ENCODE results near the gene SPDYE4. TPM values are rescaled to one million over a fixed set of nuclear protein-coding genes. Genes with fewer than 3 reads are reported as not detected.

The SPDYE4 gene
- total and polyA plus RNA-seq, 9 donors, result not detected

DNA sequence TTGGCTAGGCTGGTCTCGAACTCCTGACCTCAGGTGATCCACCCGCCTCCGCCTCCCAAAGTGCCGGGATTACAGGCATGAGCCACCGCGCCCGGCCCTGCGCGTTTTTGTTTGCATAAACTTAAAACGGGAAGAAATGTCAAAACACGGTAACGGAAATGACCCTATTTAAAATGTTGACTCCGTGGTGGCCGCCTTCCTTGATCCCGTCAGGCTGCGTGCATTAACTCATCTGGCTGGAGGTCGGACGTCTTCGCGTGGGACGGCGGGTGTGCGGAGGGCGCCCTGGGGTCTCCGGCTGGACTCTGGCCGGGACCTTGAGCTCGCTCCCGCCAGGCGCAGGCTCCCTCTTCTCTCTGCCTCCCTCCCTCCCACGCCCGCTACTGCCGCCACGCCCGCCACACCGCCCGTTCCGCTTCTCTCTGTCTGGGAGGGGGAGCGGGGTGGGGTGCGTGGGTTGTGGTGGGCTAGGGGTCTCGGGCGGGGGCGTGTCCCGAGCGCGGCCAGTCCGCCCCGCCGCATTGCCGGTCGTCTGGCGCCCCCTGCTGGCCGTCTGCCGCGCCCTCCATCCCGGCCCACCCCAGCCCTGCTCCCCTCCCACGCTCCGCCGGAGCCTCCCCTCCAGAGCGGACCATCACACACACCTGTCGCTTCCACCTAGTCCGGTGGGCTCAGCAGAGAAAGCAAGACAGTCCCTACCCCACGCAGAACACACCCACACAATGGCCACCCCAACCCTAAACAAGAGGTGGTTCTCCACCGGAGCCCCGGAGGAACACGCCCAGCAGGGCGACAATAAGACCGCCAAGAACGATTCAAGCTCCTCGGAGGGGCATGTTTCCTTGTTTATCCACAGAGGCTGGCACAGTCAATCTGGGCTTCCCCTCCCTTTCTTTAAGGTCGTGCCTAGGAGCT is 12.5 kb downstream of the SPDYE4 start:
- whole genome bisulfite sequencing, 3 donors, result 1 to 2% (median 1%) methylated on average over 42 to 70 of the region's 70 CpGs
- H3K27ac ChIP-seq, result no peak overlapping the region
- no peaks in the 10 kb centered on the region for H3K27me3 ChIP-seq
- intact Hi-C loops (cut with DNase I), result loop anchor here (2.0 to 10.0 kb wide), 6 partner anchors 111 to 335 kb away; partner anchors contain the start of gene MYH10 (in 1 of the 4)
- TF ChIP-seq, protein P1, sequence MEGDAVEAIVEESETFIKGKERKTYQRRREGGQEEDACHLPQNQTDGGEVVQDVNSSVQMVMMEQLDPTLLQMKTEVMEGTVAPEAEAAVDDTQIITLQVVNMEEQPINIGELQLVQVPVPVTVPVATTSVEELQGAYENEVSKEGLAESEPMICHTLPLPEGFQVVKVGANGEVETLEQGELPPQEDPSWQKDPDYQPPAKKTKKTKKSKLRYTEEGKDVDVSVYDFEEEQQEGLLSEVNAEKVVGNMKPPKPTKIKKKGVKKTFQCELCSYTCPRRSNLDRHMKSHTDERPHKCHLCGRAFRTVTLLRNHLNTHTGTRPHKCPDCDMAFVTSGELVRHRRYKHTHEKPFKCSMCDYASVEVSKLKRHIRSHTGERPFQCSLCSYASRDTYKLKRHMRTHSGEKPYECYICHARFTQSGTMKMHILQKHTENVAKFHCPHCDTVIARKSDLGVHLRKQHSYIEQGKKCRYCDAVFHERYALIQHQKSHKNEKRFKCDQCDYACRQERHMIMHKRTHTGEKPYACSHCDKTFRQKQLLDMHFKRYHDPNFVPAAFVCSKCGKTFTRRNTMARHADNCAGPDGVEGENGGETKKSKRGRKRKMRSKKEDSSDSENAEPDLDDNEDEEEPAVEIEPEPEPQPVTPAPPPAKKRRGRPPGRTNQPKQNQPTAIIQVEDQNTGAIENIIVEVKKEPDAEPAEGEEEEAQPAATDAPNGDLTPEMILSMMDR (IDR thresholded peaks at IDR 0.05), result peak; percentile 82 to 88 (median 83)
- TF ChIP-seq POLR2A (IDR thresholded peaks at IDR 0.05), result no peak
- no peak for TF ChIP-seq EP300 (IDR thresholded peaks at IDR 0.05)
- DNase-seq, result peak; percentile 72 to 87 (median 84)
- H3K4me3 ChIP-seq, result peak overlapping the region; percentile 47
- no peaks in the 10 kb centered on the region for H3K36me3 ChIP-seq
- no peaks in the 10 kb centered on the region for H3K4me1 ChIP-seq (ENCODE audit: insufficient read depth)
- no peaks in the 10 kb centered on the region for H3K9me3 ChIP-seq

- no peaks in the 10 kb centered on the region for H3K36me3 ChIP-seq
- WGBS, 3 donors, result 64 to 73% (median 66%) methylated on average over 15 of the region's 15 CpGs
- H3K27me3 ChIP-seq, result no peaks in the 10 kb centered on the region
- intact Hi-C loops (cut with DNase I), result loop anchor here in 3 of 4 donors (2.0 to 10.0 kb wide), 4 partner anchors 109 to 333 kb away; partner anchors contain the start of gene MYH10 (in 1 of the 3)
- H3K9me3 ChIP-seq, result no peaks in the 10 kb centered on the region
- no peak overlapping the region for H3K27ac ChIP-seq
- DNase-seq, result no peak
- no peak for TF ChIP-seq EP300 (IDR thresholded peaks at IDR 0.05)
- TF ChIP-seq POLR2A (IDR thresholded peaks at IDR 0.05), result no peak
- TF ChIP-seq, protein P1 (IDR thresholded peaks at IDR 0.05), result no peak
- no peak overlapping the region for H3K4me3 ChIP-seq
- H3K4me1 ChIP-seq (ENCODE audit: insufficient read depth), result no peaks in the 10 kb centered on the region
These were observed 14.1 kb downstream of the SPDYE4 start for GRCh38 chr17:8744086-8744785.

DNA sequence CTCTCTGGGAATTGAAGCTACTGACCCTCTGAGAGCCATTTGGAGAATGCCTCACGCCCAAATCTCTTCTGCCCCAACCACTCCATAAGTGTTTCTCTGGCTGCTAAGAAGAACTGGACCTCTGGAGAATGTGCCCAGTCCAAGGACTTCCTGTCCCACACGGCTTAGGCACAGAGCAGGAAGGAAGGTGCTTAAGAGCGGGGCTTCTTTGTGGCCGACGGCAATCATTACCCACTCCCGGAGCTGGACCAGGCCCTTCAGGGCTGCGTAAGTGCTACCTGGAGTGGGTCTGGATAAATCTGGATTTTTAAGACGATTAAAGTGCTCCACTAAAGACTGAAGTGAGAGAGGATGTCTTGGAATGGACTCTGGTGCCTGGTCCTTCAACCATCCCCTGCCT is 15.5 kb downstream of the SPDYE4 start:
- no peaks in the 10 kb centered on the region for H3K9me3 ChIP-seq
- H3K36me3 ChIP-seq, result no peaks in the 10 kb centered on the region
- H3K27ac ChIP-seq, result no peak overlapping the region
- intact Hi-C loops (cut with DNase I), result loop anchor here in 3 of 4 donors (5.0 to 10.0 kb wide), 3 partner anchors 108 to 326 kb away; partner anchors contain the start of gene MYH10 (in 1 of the 3)
- WGBS, 3 donors, result 83 to 86% (median 83%) methylated on average over 8 of the region's 8 CpGs
- no peaks in the 10 kb centered on the region for H3K4me1 ChIP-seq (ENCODE audit: insufficient read depth)
- H3K27me3 ChIP-seq, result no peaks in the 10 kb centered on the region
- DNase-seq, result no peak
- no peak overlapping the region for H3K4me3 ChIP-seq
- TF ChIP-seq, protein P1 (IDR thresholded peaks at IDR 0.05), result no peak
- no peak for TF ChIP-seq POLR2A (IDR thresholded peaks at IDR 0.05)

- Histone ChIP-seq H3K36me3 (no peaks in the 10 kb centered on the region), H3K9me3 (no peaks in the 10 kb centered on the region), H3K4me1 (ENCODE audit: insufficient read depth) (no peaks in the 10 kb centered on the region), H3K27ac (no peak overlapping the region), H3K27me3 (no peaks in the 10 kb centered on the region), H3K4me3 (no peak overlapping the region)
- intact Hi-C loops (cut with DNase I), result loop anchor here in 3 of 4 donors (5.0 to 10.0 kb wide), 3 partner anchors 107 to 325 kb away; partner anchors contain the start of gene MYH10 (in 1 of the 3)
- 92 to 95% (median 93%) methylated on average over 5 of the region's 5 CpGs for WGBS, 3 donors
- no peak for TF ChIP-seq POLR2A (IDR thresholded peaks at IDR 0.05)
- TF ChIP-seq, protein P1 (IDR thresholded peaks at IDR 0.05), result no peak
- DNase-seq, result no peak
These were observed 16.1 kb downstream of the SPDYE4 start for GRCh38 chr17:8742274-8742673.
